ENCODE measurements around the gene AFDN.
"Not testable (repeated sequence)": the region's sequence is repeated elsewhere in the genome, so short reads cannot be mapped to it uniquely, and the experiment has no call there.

Gene AFDN

DNA sequence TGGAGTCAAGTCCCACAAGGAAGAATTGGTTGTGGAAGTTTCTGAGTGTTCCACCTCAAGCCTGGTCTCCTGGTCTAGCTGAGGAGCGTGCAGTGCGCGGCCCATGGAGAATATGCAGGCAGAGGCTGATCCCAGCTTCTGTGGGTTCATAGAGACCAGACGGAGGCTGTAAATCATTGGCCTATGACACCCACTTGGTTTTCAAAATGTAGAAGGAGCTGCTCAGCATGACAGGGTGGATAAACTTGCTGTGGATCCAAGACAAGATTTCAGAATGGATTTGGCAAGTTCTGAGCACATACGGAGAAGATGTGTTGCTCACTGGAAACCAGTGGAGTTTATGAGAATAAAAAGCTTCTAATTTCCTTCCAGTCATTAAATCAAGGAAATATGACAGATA is 171.5 kb downstream of the AFDN start:
- DNase-seq (ENCODE audit: low read depth in 2 of 2) = no peak

- no peak for DNase-seq (ENCODE audit: low read depth in 2 of 2)
Measured at GRCh38 chr6:168000198-168001028, 173.7 kb downstream of the AFDN start.

GRCh38 chr6:168001029-168001332 is 174.3 kb downstream of the AFDN start:
- no peak for DNase-seq (ENCODE audit: low read depth in 2 of 2)

- DNase-seq (ENCODE audit: low read depth in 2 of 2) = not testable (repeated sequence)
Measured at GRCh38 chr6:168001514-168001913, 174.8 kb downstream of the AFDN start.

GRCh38 chr6:168002804-168003203 is 176.1 kb downstream of the AFDN start:
- no peak for DNase-seq (ENCODE audit: low read depth in 2 of 2)

- DNase-seq (ENCODE audit: low read depth in 2 of 2) = no peak
Measured at GRCh38 chr6:168004023-168004422, 177.3 kb downstream of the AFDN start.

- DNase-seq (ENCODE audit: low read depth in 2 of 2) = no peak
Measured at GRCh38 chr6:168004945-168005344, 178.2 kb downstream of the AFDN start.

- no peak for DNase-seq (ENCODE audit: low read depth in 2 of 2)
Measured at GRCh38 chr6:168005796-168006195, 179.1 kb downstream of the AFDN start.

- no peak for DNase-seq (ENCODE audit: low read depth in 2 of 2)
Measured at GRCh38 chr6:168007592-168008338, 181.1 kb downstream of the AFDN start.

GRCh38 chr6:168009331-168009730 is 182.6 kb downstream of the AFDN start:
- DNase-seq (ENCODE audit: low read depth in 2 of 2) = no peak

DNA sequence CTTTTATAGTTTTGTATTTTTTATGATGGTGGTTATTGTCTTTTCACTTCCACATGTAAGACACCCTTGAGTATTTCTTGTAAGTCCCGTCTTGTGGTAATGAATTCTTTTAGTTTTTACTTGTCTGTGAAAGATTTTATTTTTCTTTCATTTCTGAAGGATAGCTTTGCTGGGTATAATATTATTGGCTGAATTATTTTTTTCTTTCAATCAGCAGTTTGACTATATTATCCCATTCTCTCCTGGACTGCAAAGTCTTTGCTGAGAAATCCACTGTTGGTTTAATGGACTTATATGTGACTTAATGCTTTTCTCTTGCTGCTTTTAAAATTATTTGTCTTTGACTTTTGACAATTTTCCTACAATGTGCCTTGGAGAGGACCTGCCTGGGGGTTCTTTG is 184.6 kb downstream of the AFDN start:
- no peak for DNase-seq (ENCODE audit: low read depth in 2 of 2)

DNA sequence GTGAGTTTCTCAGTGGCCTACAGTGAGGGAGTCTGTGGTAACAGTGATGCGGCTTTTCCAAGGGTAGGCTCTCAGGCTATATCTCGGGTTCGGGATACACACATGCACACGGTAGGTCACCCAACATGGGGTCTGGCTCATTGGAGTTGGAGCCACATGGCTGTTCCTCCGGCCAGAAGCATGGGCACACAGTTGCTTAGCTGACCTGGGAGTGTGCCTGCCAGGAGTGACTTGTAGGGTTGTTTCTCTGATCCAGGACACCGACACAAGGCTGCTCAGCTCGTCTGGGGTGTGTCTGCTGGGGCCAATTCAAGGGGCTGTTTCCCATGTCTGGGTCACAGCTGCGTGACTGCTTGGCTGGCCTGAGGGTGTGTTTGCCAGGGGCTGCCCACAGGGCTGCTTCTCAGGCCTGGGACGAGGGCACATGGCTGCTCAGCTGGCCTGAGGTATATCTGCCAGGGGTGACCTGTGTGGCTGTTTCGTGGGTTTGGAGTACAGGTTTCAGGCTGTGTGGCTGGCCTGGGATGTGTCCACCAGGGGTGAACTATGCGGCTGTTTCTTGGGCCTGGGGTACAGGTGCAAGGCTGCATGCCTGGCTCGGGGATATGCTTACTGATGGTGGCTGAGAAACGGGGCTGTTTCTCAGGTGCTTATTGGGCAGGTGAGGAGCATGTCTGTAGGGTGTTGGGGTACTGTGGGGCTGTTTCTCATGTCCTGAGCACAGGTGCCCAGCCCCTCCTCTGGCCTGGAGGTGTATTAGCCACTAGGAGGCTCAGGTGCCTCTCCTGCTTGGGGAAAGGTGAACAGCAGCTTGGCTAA is 185.9 kb downstream of the AFDN start:
- DNase-seq (ENCODE audit: low read depth in 2 of 2) = no peak

- DNase-seq (ENCODE audit: low read depth in 2 of 2) = no peak
Measured at GRCh38 chr6:168013250-168013915, 186.7 kb downstream of the AFDN start.

DNA sequence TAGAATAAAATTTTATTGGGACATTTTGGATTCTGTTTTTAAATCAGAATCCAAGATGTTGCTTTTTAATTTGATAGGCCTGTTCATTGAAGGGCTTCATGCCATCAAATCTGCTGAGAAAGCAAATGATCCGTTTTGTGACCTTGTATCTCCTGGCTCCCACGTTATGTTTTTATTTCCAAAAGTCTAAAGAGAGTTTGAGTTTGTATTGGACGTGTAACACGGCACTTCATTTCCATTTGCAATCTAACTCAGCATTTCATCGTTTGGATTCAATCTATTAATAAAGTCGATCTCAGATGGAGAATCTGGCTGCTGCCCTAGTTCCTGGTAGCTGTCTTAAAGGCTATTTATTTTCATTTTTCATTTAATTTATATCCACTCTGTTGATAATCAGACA is 187.7 kb downstream of the AFDN start:
- no peak for DNase-seq (ENCODE audit: low read depth in 2 of 2)

DNA sequence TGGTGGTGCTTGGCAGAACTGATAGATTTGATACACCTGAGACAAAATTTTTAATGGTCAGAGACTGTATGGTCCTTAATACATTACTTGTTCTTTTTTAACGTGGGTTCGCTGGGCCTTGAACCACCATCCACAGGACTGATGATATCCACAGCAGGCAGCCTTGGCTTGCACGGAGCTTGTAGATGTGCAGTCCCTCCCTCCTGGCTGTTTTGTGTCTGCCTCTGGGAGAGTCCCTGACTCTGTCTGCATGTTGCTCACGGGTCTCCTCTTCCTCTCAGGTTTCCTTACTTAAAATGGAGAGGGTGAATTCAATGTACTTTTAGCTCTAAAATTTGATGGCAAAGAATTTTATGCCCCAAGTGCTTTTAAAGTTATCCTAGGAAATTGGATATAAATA is 188.3 kb downstream of the AFDN start:
- DNase-seq (ENCODE audit: low read depth in 2 of 2) = no peak

- DNase-seq (ENCODE audit: low read depth in 2 of 2) = no peak
Measured at GRCh38 chr6:168015482-168016175, 188.9 kb downstream of the AFDN start.

- DNase-seq (ENCODE audit: low read depth in 2 of 2) = no peak
Measured at GRCh38 chr6:168016176-168016620, 189.5 kb downstream of the AFDN start.

DNA sequence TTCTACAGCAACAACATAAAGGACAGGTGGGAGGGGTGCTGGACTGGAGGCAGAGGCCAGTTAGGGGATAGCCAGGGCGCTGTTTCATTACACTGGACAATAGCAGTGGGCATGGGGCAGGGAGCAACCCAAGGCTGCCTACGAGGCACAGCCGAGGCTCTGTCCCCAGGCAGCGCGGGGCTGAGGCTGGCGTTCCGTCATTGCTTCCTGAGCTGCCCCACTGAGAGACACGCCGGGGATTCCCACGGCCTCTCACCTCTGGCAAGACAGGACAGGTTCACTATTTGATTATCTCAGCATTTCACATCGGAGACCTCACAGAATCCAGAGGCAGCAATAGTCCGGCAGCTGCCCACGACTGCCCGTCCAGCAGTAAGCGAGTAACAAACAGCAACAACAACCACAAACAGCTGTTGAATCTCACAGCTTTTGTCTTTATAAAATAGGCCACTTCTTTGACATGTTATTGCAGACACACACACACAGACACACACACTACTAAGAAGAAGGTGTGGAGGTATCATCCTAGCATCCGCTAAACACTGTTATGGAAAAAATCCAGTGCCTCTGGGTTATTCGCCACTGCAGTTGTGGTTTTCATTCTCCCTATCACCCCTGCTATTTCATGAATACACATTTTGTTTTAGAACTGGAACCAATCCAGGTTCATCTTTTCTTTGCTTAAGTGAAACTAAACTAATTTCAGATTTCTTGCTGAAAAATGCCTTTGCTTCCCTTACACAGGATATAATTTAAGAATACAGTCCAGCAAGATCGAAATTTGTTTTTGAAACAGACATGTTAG is 190.2 kb downstream of the AFDN start:
- DNase-seq (ENCODE audit: low read depth in 2 of 2) = no peak

GRCh38 chr6:168017629-168018028 is 190.9 kb downstream of the AFDN start:
- DNase-seq (ENCODE audit: low read depth in 2 of 2) = no peak

DNA sequence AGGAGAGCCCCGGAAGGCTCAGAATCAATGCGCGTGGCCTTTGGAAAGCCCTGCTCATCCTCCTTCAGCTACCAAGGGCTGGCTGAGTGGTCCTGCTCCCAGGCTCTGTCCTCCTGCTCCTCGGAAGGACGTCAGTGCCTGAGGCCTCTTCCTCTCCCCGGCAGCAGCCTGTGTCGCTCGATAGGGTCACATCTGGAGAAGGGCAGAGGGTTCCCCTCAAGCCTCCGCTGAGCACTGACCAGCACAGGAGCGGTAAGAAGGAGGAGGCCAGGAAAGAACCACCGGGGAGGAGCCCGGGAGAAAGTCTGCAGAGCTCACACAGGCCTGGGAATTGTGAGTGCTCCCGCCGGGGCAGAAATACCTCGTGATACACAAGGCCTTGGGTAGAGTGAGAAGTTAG is 192.0 kb downstream of the AFDN start:
- no peak for DNase-seq (ENCODE audit: low read depth in 2 of 2)
